Measurements from ENCODE around the gene ADGRD1.

- TF ChIP-seq RARB (CRISPR knock-in tag; IDR thresholded peaks at IDR 0.05) (no peak), BACH2 (CRISPR knock-in tag; IDR thresholded peaks at IDR 0.05; ENCODE audit: borderline replicate concordance) (no peak), ZFP3 (CRISPR knock-in tag; IDR thresholded peaks at IDR 0.05) (no peak), TCF4 (CRISPR knock-in tag; IDR thresholded peaks at IDR 0.05; ENCODE audit: borderline replicate concordance) (no peak), PATZ1 (CRISPR knock-in tag; IDR thresholded peaks at IDR 0.05; ENCODE audit: borderline replicate concordance) (no peak), CSDC2 (CRISPR knock-in tag; IDR thresholded peaks at IDR 0.05) (no peak), ZNF565 (CRISPR knock-in tag; conservative IDR thresholded peaks at IDR 0.05; ENCODE audit: low read depth) (no peak), TSHZ2 (CRISPR knock-in tag; IDR thresholded peaks at IDR 0.05) (no peak), SNAI2 (CRISPR knock-in tag; IDR thresholded peaks at IDR 0.05) (no peak)
Measured at GRCh38 chr12:131146173-131146675, 192.5 kb downstream of the ADGRD1 start.
